Panc1 (cell line): ENCODE measurements around the gene SGMS1. TPM values are rescaled to one million over a fixed set of nuclear protein-coding genes. Genes with fewer than 3 reads are reported as not detected.
A peak's percentile ranks its signal among the peaks of the same experiment; 100 is the strongest.

Source experiments
- ATAC-seq: fragments of 200-7000 bp; cut with Tn5 transposase; 2 replicates; pipeline ENCODE4 v1.9.1; 2020; ENCODE audit warnings: mild to moderate bottlenecking, moderate library complexity
- BruUV-seq: library from RNA; stranded (reverse); fragments of 400-500 nt; replicated peaks from 2 replicates; lab custom pipeline; 2021; lab: Mats Ljungman, UMichigan
- CTCF ChIA-PET: fragments of 300-600 bp; sonication (Branson Sonifier 250); formaldehyde crosslinking; loops from one replicate; lab custom pipeline; 2022; ENCODE audit warnings: antibody characterized with exemption; lab: Charles Lee
- POLR2A ChIA-PET: fragments of 300-600 bp; sonication (Branson Sonifier 250); formaldehyde crosslinking; loops from one replicate; lab custom pipeline; 2022; ENCODE audit warnings: antibody characterized with exemption; lab: Charles Lee
- DNase-seq: peaks from one replicate; pipeline ENCODE4 v3.0.0-alpha.2; 2010; ENCODE audit warnings: low read depth, low spot score
- H3K27ac ChIP-seq: 2 replicates; pipeline ENCODE4 v1.5.1; 2011; ENCODE audit warnings: mild to moderate bottlenecking, low read length, inconsistent platforms
- H3K27me3 ChIP-seq: fragments of 200-500 bp; sonication (Bioruptor generic); 2 replicates; pipeline ENCODE4 v1.6.0; 2014; ENCODE audit warnings: low read length, inconsistent platforms; ENCODE audit not compliant: control insufficient read depth, insufficient read depth
- H3K36me3 ChIP-seq: fragments of 200-500 bp; sonication (Bioruptor generic); 2 replicates; pipeline ENCODE4 v1.5.1; 2014; ENCODE audit warnings: inconsistent platforms, mild to moderate bottlenecking, low read length, moderate library complexity; ENCODE audit not compliant: control insufficient read depth, insufficient read depth
- H3K4me1 ChIP-seq: 2 replicates; pipeline ENCODE4 v1.5.1; 2011; ENCODE audit warnings: inconsistent platforms, mild to moderate bottlenecking, low read length, moderate library complexity; ENCODE audit not compliant: control insufficient read depth, insufficient read depth
- H3K4me3 ChIP-seq, 2 experiments: 2 replicates each; pipeline ENCODE4 v1.5.1; 2011 to 2012; ENCODE audit warnings: low read depth in 2 of 2, low read length in 2 of 2, mild to moderate bottlenecking in 2 of 2, inconsistent platforms in 1 of 2, moderate library complexity in 1 of 2
- H3K9me3 ChIP-seq: fragments of 200-500 bp; sonication (Bioruptor generic); 2 replicates; pipeline ENCODE4 v1.5.1; 2014; ENCODE audit warnings: low read depth, mild to moderate bottlenecking, inconsistent platforms, low read length, moderate library complexity; ENCODE audit not compliant: control insufficient read depth, insufficient read depth
- POLR2AphosphoS5 ChIP-seq: IDR thresholded peaks from 2 replicates; pipeline ENCODE4 v1.6.1; 2012; ENCODE audit warnings: mild to moderate bottlenecking, low read depth, low read length, moderate library complexity
- SIN3A ChIP-seq: IDR thresholded peaks from 2 replicates; pipeline ENCODE4 v1.6.1; 2012; ENCODE audit warnings: low read depth, mild to moderate bottlenecking, low read length, moderate library complexity, borderline replicate concordance; ENCODE audit not compliant: insufficient read depth
- TCF7L2 ChIP-seq: IDR thresholded peaks from 2 replicates; pipeline ENCODE4 v1.6.1; 2011; ENCODE audit warnings: mild to moderate bottlenecking, low read depth, low read length, inconsistent platforms
- in situ Hi-C: cut with HindIII; loops from 2 replicates; pipeline ENCODE4 v1.10.0; 2016; ENCODE audit warnings: low sequenced_read_pairs, low pct_unique_long_range_greater_than_20kb
- intact Hi-C: fragments of 100-400 bp; cut with micrococcal nuclease; formaldehyde crosslinking; loops from one replicate; pipeline ENCODE4 v1.10.0; 2022; ENCODE audit not compliant: unreplicated experiment
- total RNA-seq: library from RNA; stranded (reverse); gene quantifications from one replicate; pipeline ENCODE4 v1.2.1, GENCODE V29; 2021; ENCODE audit not compliant: unreplicated experiment
- TF ChIP-seq, protein P1 (sequence below): fragments of 450-650 bp; IDR thresholded peaks from 2 replicates; pipeline ENCODE4 v1.5.1; 2017; ENCODE audit warnings: mild to moderate bottlenecking
- TF ChIP-seq, protein P2 (sequence below), 2 experiments: IDR thresholded peaks; 2 replicates each; pipeline ENCODE4 v1.6.1; 2011 to 2012; ENCODE audit warnings: low read depth in 2 of 2, control low read depth in 1 of 2, low read length in 1 of 2, mild to moderate bottlenecking in 1 of 2, moderate library complexity in 1 of 2; ENCODE audit not compliant: insufficient read depth in 1 of 2

SGMS1 gene
- total RNA-seq, 1 experiment from 2014 or later, result 22.0 TPM

- Histone ChIP-seq H3K9me3 (no peaks in the 10 kb centered on the region), H3K4me1 (peaks cover 20% of the 10 kb centered on the region), H3K36me3 (no peaks in the 10 kb centered on the region), H3K27ac (no peak overlapping the region), H3K4me3 (no peak overlapping the region), H3K27me3 (no peaks in the 10 kb centered on the region)
- POLR2A ChIA-PET, result no interaction called here
- ATAC-seq (no peak), DNase-seq (no peak)
- in situ Hi-C loops, result no loop called here
- TF ChIP-seq POLR2AphosphoS5, result no peak
- TF ChIP-seq, protein P1, sequence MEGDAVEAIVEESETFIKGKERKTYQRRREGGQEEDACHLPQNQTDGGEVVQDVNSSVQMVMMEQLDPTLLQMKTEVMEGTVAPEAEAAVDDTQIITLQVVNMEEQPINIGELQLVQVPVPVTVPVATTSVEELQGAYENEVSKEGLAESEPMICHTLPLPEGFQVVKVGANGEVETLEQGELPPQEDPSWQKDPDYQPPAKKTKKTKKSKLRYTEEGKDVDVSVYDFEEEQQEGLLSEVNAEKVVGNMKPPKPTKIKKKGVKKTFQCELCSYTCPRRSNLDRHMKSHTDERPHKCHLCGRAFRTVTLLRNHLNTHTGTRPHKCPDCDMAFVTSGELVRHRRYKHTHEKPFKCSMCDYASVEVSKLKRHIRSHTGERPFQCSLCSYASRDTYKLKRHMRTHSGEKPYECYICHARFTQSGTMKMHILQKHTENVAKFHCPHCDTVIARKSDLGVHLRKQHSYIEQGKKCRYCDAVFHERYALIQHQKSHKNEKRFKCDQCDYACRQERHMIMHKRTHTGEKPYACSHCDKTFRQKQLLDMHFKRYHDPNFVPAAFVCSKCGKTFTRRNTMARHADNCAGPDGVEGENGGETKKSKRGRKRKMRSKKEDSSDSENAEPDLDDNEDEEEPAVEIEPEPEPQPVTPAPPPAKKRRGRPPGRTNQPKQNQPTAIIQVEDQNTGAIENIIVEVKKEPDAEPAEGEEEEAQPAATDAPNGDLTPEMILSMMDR, result no peak
- TF ChIP-seq TCF7L2, result no peak
- TF ChIP-seq, protein P2, sequence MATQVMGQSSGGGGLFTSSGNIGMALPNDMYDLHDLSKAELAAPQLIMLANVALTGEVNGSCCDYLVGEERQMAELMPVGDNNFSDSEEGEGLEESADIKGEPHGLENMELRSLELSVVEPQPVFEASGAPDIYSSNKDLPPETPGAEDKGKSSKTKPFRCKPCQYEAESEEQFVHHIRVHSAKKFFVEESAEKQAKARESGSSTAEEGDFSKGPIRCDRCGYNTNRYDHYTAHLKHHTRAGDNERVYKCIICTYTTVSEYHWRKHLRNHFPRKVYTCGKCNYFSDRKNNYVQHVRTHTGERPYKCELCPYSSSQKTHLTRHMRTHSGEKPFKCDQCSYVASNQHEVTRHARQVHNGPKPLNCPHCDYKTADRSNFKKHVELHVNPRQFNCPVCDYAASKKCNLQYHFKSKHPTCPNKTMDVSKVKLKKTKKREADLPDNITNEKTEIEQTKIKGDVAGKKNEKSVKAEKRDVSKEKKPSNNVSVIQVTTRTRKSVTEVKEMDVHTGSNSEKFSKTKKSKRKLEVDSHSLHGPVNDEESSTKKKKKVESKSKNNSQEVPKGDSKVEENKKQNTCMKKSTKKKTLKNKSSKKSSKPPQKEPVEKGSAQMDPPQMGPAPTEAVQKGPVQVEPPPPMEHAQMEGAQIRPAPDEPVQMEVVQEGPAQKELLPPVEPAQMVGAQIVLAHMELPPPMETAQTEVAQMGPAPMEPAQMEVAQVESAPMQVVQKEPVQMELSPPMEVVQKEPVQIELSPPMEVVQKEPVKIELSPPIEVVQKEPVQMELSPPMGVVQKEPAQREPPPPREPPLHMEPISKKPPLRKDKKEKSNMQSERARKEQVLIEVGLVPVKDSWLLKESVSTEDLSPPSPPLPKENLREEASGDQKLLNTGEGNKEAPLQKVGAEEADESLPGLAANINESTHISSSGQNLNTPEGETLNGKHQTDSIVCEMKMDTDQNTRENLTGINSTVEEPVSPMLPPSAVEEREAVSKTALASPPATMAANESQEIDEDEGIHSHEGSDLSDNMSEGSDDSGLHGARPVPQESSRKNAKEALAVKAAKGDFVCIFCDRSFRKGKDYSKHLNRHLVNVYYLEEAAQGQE (IDR thresholded peaks at IDR 0.05; ENCODE audit: insufficient read depth in 1 of 2, low read depth in 2 of 2, low read length in 1 of 2), result no peak
- CTCF ChIA-PET, result no interaction called here
- no TSS peak for BruUV-seq
- intact Hi-C loops, result no loop called here
These were observed 8.1 kb downstream of the SGMS1 start for GRCh38 chr10:50615658-50616057.

DNA sequence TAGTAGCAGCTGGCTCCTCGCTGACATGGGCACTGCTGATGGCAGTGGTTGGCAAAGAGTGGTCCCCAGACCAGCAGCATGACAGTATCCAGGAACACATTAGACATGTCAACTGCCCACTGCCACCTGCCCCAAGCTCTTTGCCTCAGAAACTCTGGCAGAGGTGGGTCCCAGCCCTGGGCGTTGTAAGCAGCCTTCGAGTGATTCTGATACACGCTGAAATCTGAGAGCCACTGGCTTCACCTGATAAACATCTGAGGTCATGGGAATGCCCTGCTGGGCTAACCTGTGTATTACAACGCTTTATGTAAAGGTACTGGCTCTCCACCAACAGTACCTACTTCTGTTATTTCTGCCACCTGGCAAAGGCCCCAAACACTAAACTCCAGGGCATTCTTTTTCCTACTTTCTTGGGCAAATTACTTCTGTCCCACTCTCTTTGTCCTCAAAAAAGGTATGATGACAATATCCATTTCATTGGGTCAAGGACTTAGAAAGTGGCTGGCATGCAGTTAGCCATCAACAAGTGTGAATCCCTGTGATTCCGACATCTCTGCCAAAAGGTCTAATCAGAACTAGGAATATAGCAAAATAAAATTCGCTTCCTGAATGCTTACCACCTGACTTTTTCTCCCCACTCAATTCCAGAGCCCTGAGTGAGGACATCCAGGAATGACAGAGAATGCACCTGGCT lies 9.2 kb downstream of the SGMS1 start:
- H3K9me3 ChIP-seq, result no peaks in the 10 kb centered on the region
- intact Hi-C loops, result no loop called here
- H3K4me1 ChIP-seq, result peaks cover 16% of the 10 kb centered on the region
- no TSS peak for BruUV-seq
- in situ Hi-C loops, result no loop called here
- POLR2A ChIA-PET, result no interaction called here
- H3K27ac ChIP-seq, result no peak overlapping the region
- no peak overlapping the region for H3K4me3 ChIP-seq
- no peaks in the 10 kb centered on the region for H3K36me3 ChIP-seq
- H3K27me3 ChIP-seq, result no peaks in the 10 kb centered on the region
- DNase-seq (no peak), ATAC-seq (peak; percentile 78; the same call in 1 of the 2 replicates)
- TF ChIP-seq, protein P2 (IDR thresholded peaks at IDR 0.05; ENCODE audit: insufficient read depth in 1 of 2, low read depth in 2 of 2, low read length in 1 of 2), result no peak
- no peak for TF ChIP-seq SIN3A
- no peak for TF ChIP-seq POLR2AphosphoS5
- TF ChIP-seq, protein P1, result peak; percentile 42
- TF ChIP-seq TCF7L2, result no peak
- CTCF ChIA-PET, result no interaction called here
